ENCODE measurements around the gene GET4. TPM values are rescaled to one million over a fixed set of nuclear protein-coding genes. Genes with fewer than 3 reads are reported as not detected.

Gene GET4
- total and polyA plus RNA-seq, 10 of the 15 experiments (the other 5 are each of a cell fraction or from before 2014, with no cell fraction given): 0.66 to 73.8 (median 34.0) TPM

DNA sequence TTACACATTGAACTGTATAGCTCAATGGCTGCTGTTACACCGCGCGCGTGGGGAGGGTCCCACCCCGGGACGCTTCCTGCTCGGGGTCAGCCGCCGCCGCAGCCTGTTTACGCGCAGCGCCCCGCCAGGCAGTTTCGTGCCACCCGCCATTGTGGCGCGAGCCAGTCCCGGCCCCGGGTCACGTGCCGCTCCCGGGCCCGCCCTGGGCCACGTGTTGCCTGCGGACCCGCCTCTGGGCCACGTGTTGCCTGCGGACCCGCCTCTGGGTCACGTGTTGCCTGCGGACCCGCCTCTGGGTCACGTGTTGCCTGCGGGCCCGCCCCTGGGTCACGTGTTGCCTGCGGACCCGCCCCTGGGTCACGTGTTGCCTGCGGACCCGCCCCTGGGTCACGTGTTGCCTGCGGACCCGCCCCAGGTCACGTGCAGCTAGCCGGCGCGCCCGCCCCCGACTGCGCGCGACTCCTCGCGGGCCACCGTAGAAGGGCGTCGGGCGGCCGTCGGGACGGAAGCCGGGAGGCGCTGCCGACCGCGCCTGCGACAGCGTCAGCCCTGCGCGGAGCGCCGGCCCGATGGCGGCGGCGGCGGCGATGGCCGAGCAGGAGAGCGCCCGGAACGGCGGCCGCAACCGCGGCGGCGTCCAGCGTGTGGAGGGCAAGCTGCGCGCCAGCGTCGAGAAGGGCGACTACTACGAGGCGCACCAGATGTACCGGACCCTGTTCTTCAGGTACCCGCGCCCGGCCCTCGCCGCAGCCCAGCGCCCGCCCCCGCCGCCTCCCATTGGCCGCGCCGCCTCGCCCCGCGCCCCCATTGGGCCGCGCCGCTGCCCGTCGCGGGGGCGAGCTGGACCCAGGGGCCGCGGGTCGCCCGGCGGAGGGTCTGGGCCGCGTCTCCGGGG lies at the start of gene GET4 (continued):
- TF ChIP-seq, protein P1, sequence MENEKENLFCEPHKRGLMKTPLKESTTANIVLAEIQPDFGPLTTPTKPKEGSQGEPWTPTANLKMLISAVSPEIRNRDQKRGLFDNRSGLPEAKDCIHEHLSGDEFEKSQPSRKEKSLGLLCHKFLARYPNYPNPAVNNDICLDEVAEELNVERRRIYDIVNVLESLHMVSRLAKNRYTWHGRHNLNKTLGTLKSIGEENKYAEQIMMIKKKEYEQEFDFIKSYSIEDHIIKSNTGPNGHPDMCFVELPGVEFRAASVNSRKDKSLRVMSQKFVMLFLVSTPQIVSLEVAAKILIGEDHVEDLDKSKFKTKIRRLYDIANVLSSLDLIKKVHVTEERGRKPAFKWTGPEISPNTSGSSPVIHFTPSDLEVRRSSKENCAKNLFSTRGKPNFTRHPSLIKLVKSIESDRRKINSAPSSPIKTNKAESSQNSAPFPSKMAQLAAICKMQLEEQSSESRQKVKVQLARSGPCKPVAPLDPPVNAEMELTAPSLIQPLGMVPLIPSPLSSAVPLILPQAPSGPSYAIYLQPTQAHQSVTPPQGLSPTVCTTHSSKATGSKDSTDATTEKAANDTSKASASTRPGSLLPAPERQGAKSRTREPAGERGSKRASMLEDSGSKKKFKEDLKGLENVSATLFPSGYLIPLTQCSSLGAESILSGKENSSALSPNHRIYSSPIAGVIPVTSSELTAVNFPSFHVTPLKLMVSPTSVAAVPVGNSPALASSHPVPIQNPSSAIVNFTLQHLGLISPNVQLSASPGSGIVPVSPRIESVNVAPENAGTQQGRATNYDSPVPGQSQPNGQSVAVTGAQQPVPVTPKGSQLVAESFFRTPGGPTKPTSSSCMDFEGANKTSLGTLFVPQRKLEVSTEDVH (IDR thresholded peaks at IDR 0.05; ENCODE audit: low read depth, partially characterized antibody): no peak
- TF ChIP-seq MEF2A (IDR thresholded peaks at IDR 0.05; ENCODE audit: insufficient read depth, low read depth, low read length) (peak; percentile 59; the same call in 1 of the 2 replicates), RBBP5 (conservative IDR thresholded peaks at IDR 0.05) (no peak), CHD4 (IDR thresholded peaks at IDR 0.05) (no peak), EGR1 (IDR thresholded peaks at IDR 0.05; ENCODE audit: borderline replicate concordance in 1 of 2, low read depth in 2 of 2, low read length in 2 of 2) (peak; percentile 82 to 83), ZNF217 (IDR thresholded peaks at IDR 0.05) (peak; percentile 81; the same call in 1 of the 2 replicates), YY1 (IDR thresholded peaks at IDR 0.05; ENCODE audit: low read depth, low read length) (peak; percentile 92), SMAD1 (IDR thresholded peaks at IDR 0.05; ENCODE audit: low read depth, partially characterized antibody) (no peak), HDAC6 (IDR thresholded peaks at IDR 0.05; ENCODE audit: unreplicated experiment) (no peak)
- TF ChIP-seq, protein P2, sequence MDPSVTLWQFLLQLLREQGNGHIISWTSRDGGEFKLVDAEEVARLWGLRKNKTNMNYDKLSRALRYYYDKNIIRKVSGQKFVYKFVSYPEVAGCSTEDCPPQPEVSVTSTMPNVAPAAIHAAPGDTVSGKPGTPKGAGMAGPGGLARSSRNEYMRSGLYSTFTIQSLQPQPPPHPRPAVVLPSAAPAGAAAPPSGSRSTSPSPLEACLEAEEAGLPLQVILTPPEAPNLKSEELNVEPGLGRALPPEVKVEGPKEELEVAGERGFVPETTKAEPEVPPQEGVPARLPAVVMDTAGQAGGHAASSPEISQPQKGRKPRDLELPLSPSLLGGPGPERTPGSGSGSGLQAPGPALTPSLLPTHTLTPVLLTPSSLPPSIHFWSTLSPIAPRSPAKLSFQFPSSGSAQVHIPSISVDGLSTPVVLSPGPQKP (IDR thresholded peaks at IDR 0.05; ENCODE audit: low read depth, low read length): no peak; the same call in 1 of the 2 replicates
- TF ChIP-seq, protein P3, sequence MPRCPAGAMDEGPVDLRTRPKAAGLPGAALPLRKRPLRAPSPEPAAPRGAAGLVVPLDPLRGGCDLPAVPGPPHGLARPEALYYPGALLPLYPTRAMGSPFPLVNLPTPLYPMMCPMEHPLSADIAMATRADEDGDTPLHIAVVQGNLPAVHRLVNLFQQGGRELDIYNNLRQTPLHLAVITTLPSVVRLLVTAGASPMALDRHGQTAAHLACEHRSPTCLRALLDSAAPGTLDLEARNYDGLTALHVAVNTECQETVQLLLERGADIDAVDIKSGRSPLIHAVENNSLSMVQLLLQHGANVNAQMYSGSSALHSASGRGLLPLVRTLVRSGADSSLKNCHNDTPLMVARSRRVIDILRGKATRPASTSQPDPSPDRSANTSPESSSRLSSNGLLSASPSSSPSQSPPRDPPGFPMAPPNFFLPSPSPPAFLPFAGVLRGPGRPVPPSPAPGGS (IDR thresholded peaks at IDR 0.05; ENCODE audit: borderline replicate concordance, insufficient read depth, low read depth, low read length, poor library complexity, severe bottlenecking): peak; percentile 74
- TF ChIP-seq, protein P4, sequence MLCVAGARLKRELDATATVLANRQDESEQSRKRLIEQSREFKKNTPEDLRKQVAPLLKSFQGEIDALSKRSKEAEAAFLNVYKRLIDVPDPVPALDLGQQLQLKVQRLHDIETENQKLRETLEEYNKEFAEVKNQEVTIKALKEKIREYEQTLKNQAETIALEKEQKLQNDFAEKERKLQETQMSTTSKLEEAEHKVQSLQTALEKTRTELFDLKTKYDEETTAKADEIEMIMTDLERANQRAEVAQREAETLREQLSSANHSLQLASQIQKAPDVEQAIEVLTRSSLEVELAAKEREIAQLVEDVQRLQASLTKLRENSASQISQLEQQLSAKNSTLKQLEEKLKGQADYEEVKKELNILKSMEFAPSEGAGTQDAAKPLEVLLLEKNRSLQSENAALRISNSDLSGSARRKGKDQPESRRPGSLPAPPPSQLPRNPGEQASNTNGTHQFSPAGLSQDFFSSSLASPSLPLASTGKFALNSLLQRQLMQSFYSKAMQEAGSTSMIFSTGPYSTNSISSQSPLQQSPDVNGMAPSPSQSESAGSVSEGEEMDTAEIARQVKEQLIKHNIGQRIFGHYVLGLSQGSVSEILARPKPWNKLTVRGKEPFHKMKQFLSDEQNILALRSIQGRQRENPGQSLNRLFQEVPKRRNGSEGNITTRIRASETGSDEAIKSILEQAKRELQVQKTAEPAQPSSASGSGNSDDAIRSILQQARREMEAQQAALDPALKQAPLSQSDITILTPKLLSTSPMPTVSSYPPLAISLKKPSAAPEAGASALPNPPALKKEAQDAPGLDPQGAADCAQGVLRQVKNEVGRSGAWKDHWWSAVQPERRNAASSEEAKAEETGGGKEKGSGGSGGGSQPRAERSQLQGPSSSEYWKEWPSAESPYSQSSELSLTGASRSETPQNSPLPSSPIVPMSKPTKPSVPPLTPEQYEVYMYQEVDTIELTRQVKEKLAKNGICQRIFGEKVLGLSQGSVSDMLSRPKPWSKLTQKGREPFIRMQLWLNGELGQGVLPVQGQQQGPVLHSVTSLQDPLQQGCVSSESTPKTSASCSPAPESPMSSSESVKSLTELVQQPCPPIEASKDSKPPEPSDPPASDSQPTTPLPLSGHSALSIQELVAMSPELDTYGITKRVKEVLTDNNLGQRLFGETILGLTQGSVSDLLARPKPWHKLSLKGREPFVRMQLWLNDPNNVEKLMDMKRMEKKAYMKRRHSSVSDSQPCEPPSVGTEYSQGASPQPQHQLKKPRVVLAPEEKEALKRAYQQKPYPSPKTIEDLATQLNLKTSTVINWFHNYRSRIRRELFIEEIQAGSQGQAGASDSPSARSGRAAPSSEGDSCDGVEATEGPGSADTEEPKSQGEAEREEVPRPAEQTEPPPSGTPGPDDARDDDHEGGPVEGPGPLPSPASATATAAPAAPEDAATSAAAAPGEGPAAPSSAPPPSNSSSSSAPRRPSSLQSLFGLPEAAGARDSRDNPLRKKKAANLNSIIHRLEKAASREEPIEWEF (IDR thresholded peaks at IDR 0.05; ENCODE audit: insufficient replicate concordance, low read depth, low read length): no peak
- TF ChIP-seq, protein P5, sequence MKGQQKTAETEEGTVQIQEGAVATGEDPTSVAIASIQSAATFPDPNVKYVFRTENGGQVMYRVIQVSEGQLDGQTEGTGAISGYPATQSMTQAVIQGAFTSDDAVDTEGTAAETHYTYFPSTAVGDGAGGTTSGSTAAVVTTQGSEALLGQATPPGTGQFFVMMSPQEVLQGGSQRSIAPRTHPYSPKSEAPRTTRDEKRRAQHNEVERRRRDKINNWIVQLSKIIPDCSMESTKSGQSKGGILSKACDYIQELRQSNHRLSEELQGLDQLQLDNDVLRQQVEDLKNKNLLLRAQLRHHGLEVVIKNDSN (IDR thresholded peaks at IDR 0.05; ENCODE audit: borderline replicate concordance, extremely low read length, insufficient read depth, low read depth, low read length): peak; percentile 100
